ENCODE results near the gene TRAF5. TPM values are rescaled to one million over a fixed set of nuclear protein-coding genes. Genes with fewer than 3 reads are reported as not detected.

The TRAF5 gene
- total and polyA plus RNA-seq, 2 donors (not counting 3 experiments of a cell fraction or from before 2014, with no cell fraction given), result 8.5 to 17.6 TPM

- DNase-seq (ENCODE audit: low read depth, low spot score), result no peak
- no peaks in the 10 kb centered on the region for H3K9me3 ChIP-seq (replicated peaks; ENCODE audit: control insufficient read depth, insufficient read depth, low read length)
- H3K79me2 ChIP-seq (ENCODE audit: control insufficient read depth, insufficient read depth, low read length), result no peaks in the 10 kb centered on the region
- H3K27me3 ChIP-seq (ENCODE audit: control insufficient read depth in 2 of 2, insufficient read depth in 2 of 2, low read length in 2 of 2), result no peaks in the 10 kb centered on the region
- TF ChIP-seq POLR2AphosphoS5 (IDR thresholded peaks at IDR 0.05; ENCODE audit: insufficient read depth, low read depth, low read length), result no peak
- no peak for TF ChIP-seq MAX (IDR thresholded peaks at IDR 0.05; ENCODE audit: insufficient read depth, insufficient read length)
- TF ChIP-seq EZH2 (IDR thresholded peaks at IDR 0.05; ENCODE audit: borderline replicate concordance, low read depth, low read length, severe bottlenecking), result no peak
- no peak for TF ChIP-seq JUN (IDR thresholded peaks at IDR 0.05; ENCODE audit: borderline replicate concordance, insufficient read depth, insufficient read length, low read depth)
- no peak for TF ChIP-seq GATA2 (IDR thresholded peaks at IDR 0.05; ENCODE audit: insufficient read depth, insufficient read length, low read depth, low read length)
- TF ChIP-seq POLR2A (IDR thresholded peaks at IDR 0.05; ENCODE audit: low read depth, low read length), result no peak
- TF ChIP-seq FOS (IDR thresholded peaks at IDR 0.05; ENCODE audit: borderline replicate concordance, insufficient read depth, low read length), result no peak
- TF ChIP-seq, protein P1, sequence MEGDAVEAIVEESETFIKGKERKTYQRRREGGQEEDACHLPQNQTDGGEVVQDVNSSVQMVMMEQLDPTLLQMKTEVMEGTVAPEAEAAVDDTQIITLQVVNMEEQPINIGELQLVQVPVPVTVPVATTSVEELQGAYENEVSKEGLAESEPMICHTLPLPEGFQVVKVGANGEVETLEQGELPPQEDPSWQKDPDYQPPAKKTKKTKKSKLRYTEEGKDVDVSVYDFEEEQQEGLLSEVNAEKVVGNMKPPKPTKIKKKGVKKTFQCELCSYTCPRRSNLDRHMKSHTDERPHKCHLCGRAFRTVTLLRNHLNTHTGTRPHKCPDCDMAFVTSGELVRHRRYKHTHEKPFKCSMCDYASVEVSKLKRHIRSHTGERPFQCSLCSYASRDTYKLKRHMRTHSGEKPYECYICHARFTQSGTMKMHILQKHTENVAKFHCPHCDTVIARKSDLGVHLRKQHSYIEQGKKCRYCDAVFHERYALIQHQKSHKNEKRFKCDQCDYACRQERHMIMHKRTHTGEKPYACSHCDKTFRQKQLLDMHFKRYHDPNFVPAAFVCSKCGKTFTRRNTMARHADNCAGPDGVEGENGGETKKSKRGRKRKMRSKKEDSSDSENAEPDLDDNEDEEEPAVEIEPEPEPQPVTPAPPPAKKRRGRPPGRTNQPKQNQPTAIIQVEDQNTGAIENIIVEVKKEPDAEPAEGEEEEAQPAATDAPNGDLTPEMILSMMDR (IDR thresholded peaks at IDR 0.05; ENCODE audit: extremely low read depth in 1 of 2, insufficient read depth in 1 of 2, low read depth in 1 of 2, low read length in 2 of 2), result no peak
- no peak overlapping the region for H2AFZ ChIP-seq (ENCODE audit: low read depth, low read length)
- H3K4me2 ChIP-seq (ENCODE audit: insufficient read depth, low read length), result no peak overlapping the region
- peaks cover 1 to 2% of the 10 kb centered on the region in 2 experiments for H3K36me3 ChIP-seq (ENCODE audit: control insufficient read depth in 2 of 2, extremely low read depth in 1 of 2, insufficient read depth in 2 of 2, low read length in 2 of 2)
- no peaks in the 10 kb centered on the region for H3K9me1 ChIP-seq (replicated peaks; ENCODE audit: control insufficient read depth, extremely low read depth, insufficient read depth, low read length)
- no peak overlapping the region for H3K9ac ChIP-seq (replicated peaks; ENCODE audit: extremely low read depth, insufficient read depth, low read length)
- dilution Hi-C loops (cut with MboI; ENCODE audit: extremely low pct_ligation_motif_present, low sequenced_read_pairs), result no loop called here
- no peaks in the 10 kb centered on the region for H4K20me1 ChIP-seq (replicated peaks; ENCODE audit: control insufficient read depth, extremely low read depth, insufficient read depth, low read length)
- no peak overlapping the region for H3K27ac ChIP-seq (ENCODE audit: insufficient read depth, low read depth, low read length)
- no peaks in the 10 kb centered on the region for H3K4me1 ChIP-seq (ENCODE audit: control insufficient read depth, extremely low read depth, insufficient read depth, low read length)
- CTCF ChIA-PET, result interaction anchor here (1.0 kb wide), 1 partner anchor 32 kb away, joined by 3 read pairs; no protein-coding TSS in a partner anchor
- no peak overlapping the region for H3K4me3 ChIP-seq (replicated peaks in 1 of 3; ENCODE audit: insufficient read depth in 1 of 3, low read depth in 1 of 3, low read length in 3 of 3)
- POLR2A ChIA-PET, result no interaction called here
- FAIRE-seq, result no peak
- no TSS peak for BruUV-seq (replicated peaks)
- intact Hi-C loops (cut with micrococcal nuclease), result no loop called here
These were observed 29.2 kb downstream of the TRAF5 start for GRCh38 chr1:211355873-211356272.

All from endothelial cell of umbilical vein (primary cell).